GM12891 (cell line): ENCODE data around the gene SCARF2.
"Not testable (repeated sequence)": the region's sequence is repeated elsewhere in the genome, so short reads cannot be mapped to it uniquely, and the experiment has no call there.

ENCODE experiments used
- POLR2A ChIP-seq: IDR thresholded peaks from 2 replicates; pipeline ENCODE4 v1.6.1; 2011; ENCODE audit warnings: low read depth, low read length, control low read depth
- POLR2AphosphoS5 ChIP-seq: IDR thresholded peaks from 2 replicates; pipeline ENCODE4 v1.6.1; 2011; ENCODE audit warnings: low read depth, low read length, control low read depth

DNA sequence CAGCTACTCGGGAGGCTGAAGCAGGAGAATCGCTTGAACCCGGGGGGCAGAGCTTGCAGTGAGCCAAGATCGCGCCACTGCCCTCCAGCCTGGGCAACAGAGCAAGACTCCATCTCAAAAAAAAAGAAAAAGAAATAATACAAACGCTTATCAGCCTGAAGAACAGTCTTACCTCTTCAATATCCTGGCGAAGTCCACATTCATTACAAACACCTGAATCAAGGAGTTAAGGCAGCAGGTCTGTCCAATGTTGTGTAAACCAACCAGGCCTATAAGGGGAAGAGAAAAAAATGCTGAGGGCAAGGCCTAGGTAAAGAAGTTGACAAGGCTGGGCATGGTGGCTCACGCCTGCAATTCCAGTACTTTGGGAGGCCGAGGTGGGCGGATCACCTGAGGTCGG is 60.6 kb downstream of the SCARF2 start:
- not testable (repeated sequence) for TF ChIP-seq POLR2A, POLR2AphosphoS5
